NB4 (cell line): ENCODE results near the gene SGIP1.

ENCODE experiments used
- DNase-seq: peaks from one replicate; pipeline ENCODE4 v3.0.0; 2010; ENCODE audit warnings: low read depth
- H3K4me3 ChIP-seq: one replicate; pipeline ENCODE4 v1.5.1; 2011; ENCODE audit warnings: mild to moderate bottlenecking, low read depth, low read length, moderate library complexity
- MYC ChIP-seq: IDR thresholded peaks from 2 replicates; pipeline ENCODE4 v1.6.1; 2011; ENCODE audit warnings: low read depth, low read length
- POLR2A ChIP-seq: IDR thresholded peaks from 2 replicates; pipeline ENCODE4 v1.6.1; 2011; ENCODE audit warnings: mild to moderate bottlenecking; ENCODE audit not compliant: insufficient read length; ENCODE audit errors: extremely low read depth
- TF ChIP-seq, protein P1 (sequence below): IDR thresholded peaks from one replicate; pipeline ENCODE4 v1.5.1; 2012; ENCODE audit warnings: low read depth, low read length
- TF ChIP-seq, protein P2 (sequence below): IDR thresholded peaks from 2 replicates; pipeline ENCODE4 v1.6.1; 2011; ENCODE audit warnings: low read depth, low read length

The SGIP1 gene

DNA sequence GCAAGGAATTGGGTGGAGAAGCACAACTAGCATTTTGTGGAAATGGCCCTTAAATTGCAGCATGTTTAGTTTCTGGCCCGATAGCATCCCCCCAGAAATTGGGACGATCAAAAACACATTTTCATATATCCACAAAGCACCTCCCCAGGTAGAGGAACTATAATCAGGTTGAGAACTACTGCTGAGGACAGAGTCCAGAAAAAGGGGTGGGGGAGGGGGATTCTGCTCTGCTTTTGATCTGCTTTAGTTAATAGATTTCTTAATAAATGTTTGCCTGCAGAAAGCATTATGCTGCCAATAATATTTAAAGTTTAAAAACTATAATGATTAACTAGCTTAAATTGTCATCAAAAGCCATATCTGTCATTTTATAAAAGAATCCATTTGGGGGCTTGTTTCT lies 203.9 kb downstream of the SGIP1 start:
- H3K4me3 ChIP-seq = no peak overlapping the region
- DNase-seq = no peak
- no peak for TF ChIP-seq POLR2A
- TF ChIP-seq, protein P1, sequence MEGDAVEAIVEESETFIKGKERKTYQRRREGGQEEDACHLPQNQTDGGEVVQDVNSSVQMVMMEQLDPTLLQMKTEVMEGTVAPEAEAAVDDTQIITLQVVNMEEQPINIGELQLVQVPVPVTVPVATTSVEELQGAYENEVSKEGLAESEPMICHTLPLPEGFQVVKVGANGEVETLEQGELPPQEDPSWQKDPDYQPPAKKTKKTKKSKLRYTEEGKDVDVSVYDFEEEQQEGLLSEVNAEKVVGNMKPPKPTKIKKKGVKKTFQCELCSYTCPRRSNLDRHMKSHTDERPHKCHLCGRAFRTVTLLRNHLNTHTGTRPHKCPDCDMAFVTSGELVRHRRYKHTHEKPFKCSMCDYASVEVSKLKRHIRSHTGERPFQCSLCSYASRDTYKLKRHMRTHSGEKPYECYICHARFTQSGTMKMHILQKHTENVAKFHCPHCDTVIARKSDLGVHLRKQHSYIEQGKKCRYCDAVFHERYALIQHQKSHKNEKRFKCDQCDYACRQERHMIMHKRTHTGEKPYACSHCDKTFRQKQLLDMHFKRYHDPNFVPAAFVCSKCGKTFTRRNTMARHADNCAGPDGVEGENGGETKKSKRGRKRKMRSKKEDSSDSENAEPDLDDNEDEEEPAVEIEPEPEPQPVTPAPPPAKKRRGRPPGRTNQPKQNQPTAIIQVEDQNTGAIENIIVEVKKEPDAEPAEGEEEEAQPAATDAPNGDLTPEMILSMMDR = no peak
- no peak for TF ChIP-seq MYC
- TF ChIP-seq, protein P2, sequence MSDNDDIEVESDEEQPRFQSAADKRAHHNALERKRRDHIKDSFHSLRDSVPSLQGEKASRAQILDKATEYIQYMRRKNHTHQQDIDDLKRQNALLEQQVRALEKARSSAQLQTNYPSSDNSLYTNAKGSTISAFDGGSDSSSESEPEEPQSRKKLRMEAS = no peak

DNA sequence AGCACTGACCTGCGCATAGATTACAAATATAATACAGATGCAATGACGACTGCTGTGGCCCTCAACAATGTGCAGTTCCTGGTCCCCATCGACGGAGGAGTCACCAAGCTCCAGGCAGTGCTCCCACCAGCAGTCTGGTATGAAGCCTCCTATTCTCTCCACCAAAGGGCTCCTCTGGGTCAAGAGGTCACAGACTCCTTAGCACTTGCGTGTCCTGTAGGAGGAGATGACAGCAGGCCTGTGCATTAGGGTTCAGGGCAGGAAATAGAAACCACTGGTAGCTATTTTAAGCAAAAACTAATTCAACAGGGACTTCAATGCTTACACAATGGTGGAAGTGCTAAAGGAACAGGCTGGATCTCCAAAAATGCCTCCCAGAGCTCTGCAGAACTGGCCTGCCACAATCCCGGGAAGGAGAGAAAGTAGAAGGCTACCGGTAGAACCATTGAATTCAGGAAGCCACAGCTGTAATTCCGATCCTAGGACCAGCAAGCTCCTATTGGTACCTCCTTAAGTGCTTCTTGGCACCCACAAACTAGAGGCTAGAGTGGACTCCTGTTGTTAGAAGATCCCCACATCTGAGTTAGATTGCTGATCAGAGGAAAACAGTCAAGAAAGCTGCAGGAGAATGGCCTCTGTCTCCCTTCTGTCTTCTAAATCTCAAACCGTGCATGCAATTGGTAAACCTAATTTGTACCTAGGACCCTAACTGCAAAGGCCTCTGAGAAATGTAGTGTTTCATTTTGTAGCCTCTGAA lies 205.6 kb downstream of the SGIP1 start:
- TF ChIP-seq, protein P2 = no peak
- TF ChIP-seq POLR2A (no peak), MYC (no peak)
- TF ChIP-seq, protein P1 = no peak
- H3K4me3 ChIP-seq = no peak overlapping the region
- peak; percentile 68 for DNase-seq

DNA sequence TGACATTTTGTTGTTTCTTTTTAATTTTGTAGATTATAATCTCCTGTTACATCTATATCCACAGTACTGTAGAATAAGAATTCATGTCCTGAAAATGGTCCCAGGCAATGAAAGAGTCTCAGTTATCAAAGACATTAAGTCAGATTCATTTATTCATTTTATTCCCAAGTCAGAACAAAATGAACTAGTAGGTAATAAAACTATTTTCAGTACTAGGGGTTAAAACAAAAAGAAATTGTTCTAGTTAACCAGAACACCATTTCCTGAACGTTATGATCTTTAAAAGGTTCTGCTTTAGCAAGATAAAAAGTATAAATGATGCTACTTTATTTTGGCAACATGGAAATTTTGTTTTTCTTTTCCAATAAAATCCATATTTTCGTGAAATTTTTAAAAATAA lies 211.5 kb downstream of the SGIP1 start:
- DNase-seq = no peak
- H3K4me3 ChIP-seq = no peak overlapping the region
- TF ChIP-seq MYC = no peak

GRCh38 chr1:66747501-66747900 lies 213.5 kb downstream of the SGIP1 start:
- no peak for TF ChIP-seq POLR2A
- TF ChIP-seq MYC = no peak
- TF ChIP-seq, protein P2 = no peak
- TF ChIP-seq, protein P1 = no peak
- DNase-seq = no peak
- H3K4me3 ChIP-seq = no peak overlapping the region

DNA sequence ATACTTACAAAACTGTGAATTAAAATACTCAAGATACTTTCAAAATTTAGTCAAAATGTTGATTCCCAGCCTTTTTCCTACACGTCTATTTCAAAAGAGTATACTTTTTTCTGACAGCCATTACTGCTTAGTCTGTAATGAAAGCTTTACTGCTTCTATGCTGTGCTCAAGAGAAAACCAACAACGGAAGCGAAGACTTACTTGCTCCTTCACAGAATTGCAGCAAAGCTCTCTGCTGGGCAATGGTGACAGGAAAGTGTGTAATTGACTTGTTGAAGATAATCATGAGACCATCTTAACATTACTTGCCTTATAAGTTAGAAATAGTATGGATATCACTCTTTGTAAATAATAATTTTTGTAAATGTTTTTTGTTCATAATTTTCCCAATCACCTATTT lies 216.6 kb downstream of the SGIP1 start:
- H3K4me3 ChIP-seq = no peak overlapping the region
- DNase-seq = no peak

DNA sequence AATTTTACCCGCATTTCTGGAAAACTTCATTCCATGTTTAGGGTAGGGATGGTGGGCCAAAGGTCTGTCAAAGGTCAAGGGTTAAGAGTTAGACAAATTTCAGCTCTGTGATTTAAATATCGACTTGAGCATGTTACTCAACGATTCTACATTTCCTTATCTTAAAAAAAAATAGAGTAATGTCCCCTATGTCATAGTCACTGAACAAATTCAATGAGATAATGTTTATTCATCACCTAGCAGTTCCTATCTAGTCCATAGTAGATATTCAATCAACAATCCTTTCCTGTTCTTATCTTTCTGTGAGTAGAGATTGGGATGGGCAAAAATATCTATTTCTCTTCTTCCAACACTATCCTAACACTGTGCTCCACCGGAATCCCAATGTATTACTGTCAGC lies 217.2 kb downstream of the SGIP1 start:
- TF ChIP-seq MYC = no peak
- no peak for TF ChIP-seq POLR2A
- TF ChIP-seq, protein P1 = no peak
- TF ChIP-seq, protein P2 = no peak

More for the DNA sequence above, 216.6 kb downstream of the SGIP1 start:
- TF ChIP-seq MYC (no peak), POLR2A (no peak)
- TF ChIP-seq, protein P1 = no peak
- TF ChIP-seq, protein P2 = no peak

More for the DNA sequence above, 217.2 kb downstream of the SGIP1 start:
- no peak overlapping the region for H3K4me3 ChIP-seq
- no peak for DNase-seq
